KMS-11 (cell line): ENCODE results near the gene GOLGA6L2.

ENCODE experiments used
- H2AFZ ChIP-seq: fragments of 200-600 bp; sonication (generic); 2 replicates; pipeline ENCODE4 v1.6.1; 2016; ENCODE audit warnings: antibody characterized with exemption, mixed run types, low read depth
- H3K27ac ChIP-seq: fragments of 200-600 bp; sonication (generic); 2 replicates; pipeline ENCODE4 v1.6.1; 2016; ENCODE audit warnings: mild to moderate bottlenecking, mixed run types
- H3K27me3 ChIP-seq: fragments of 200-600 bp; sonication (generic); 2 replicates; pipeline ENCODE4 v1.6.1; 2017; ENCODE audit warnings: mild to moderate bottlenecking, low read depth, mixed run types, moderate library complexity; ENCODE audit not compliant: insufficient read depth
- H3K36me3 ChIP-seq: fragments of 200-600 bp; sonication (generic); 2 replicates; pipeline ENCODE4 v1.6.1; 2017; ENCODE audit warnings: mild to moderate bottlenecking, mixed run types; ENCODE audit not compliant: insufficient read depth
- H3K4me1 ChIP-seq: fragments of 200-600 bp; sonication (generic); 2 replicates; pipeline ENCODE4 v1.6.1; 2016; ENCODE audit warnings: mild to moderate bottlenecking, low read depth, mixed run types; ENCODE audit not compliant: poor library complexity, severe bottlenecking
- H3K4me2 ChIP-seq: fragments of 200-600 bp; sonication (generic); 2 replicates; pipeline ENCODE4 v1.7.0; 2016; ENCODE audit warnings: mild to moderate bottlenecking, mixed run types
- H3K4me3 ChIP-seq: fragments of 200-600 bp; sonication (generic); IDR thresholded peaks from 2 replicates; pipeline ENCODE4 v1.6.1; 2017; ENCODE audit warnings: low read depth, low read length, mixed read lengths; ENCODE audit not compliant: insufficient read depth
- H3K79me2 ChIP-seq: fragments of 200-600 bp; sonication (generic); 2 replicates; pipeline ENCODE4 v1.6.1; 2016; ENCODE audit warnings: low read depth, mixed run types; ENCODE audit not compliant: insufficient read depth
- H3K9ac ChIP-seq: fragments of 200-600 bp; sonication (generic); 2 replicates; pipeline ENCODE4 v1.6.1; 2016; ENCODE audit warnings: mild to moderate bottlenecking, mixed run types
- H4K20me1 ChIP-seq: fragments of 200-600 bp; sonication (generic); 2 replicates; pipeline ENCODE4 v1.6.1; 2016; ENCODE audit warnings: mild to moderate bottlenecking, mixed run types; ENCODE audit not compliant: insufficient read depth
- CTCF ChIP-seq: fragments of 200-600 bp; sonication (generic); conservative IDR thresholded peaks from 2 replicates; pipeline ENCODE4 v1.6.1; 2017; ENCODE audit warnings: low read depth, mild to moderate bottlenecking, antibody characterized with exemption, low read length, moderate library complexity, mixed read lengths

Gene GOLGA6L2

DNA sequence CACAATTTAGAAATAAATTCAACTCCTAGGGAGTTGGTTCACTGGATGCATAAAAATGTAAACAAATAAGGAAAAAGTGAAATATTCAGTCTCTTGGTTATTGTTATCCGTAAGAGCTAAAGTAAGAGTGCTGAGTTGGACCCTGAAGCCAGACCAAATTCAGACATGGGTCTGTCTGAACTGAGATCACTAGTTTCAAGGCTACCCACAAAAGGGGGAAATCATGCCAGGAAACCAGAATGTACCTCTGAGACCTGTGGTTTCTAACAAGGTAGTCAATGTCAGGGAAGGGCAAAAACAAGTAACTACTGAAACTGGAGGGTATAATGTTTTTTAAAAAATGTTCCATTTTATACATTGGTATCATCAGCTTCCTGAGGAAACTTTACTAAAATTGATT is 35.2 kb upstream of the GOLGA6L2 start:
- no peak for TF ChIP-seq CTCF
- peak overlapping the region; percentile 15; the same call in 1 of the 2 replicates for H3K27ac ChIP-seq

DNA sequence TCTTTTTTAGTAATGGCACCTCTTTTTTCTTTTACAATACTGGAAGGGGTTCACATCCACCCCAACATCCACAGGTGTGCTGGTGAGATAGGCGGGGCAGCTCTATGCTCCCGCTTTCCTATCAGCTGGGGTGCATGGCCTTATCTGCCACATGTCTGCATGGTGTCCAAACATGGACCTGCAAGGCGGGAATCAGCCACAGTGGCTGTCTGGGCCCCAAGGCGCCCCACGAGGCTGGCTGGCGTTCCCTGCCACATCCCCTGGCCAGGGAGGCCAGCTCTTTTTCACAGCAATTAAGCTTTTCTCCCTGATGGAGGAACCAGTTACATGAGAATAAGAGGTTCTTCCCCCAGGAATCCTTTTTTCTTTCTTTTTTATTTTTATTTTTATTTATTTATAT is 30.9 kb upstream of the GOLGA6L2 start:
- Histone ChIP-seq H3K4me1 (peaks cover 57% of the 10 kb centered on the region), H3K9ac (no peak overlapping the region), H3K79me2 (no peaks in the 10 kb centered on the region), H3K27ac (no peak overlapping the region), H3K36me3 (no peaks in the 10 kb centered on the region), H3K4me3 (no peak overlapping the region), H3K27me3 (no peaks in the 10 kb centered on the region), H3K4me2 (no peak overlapping the region), H4K20me1 (no peaks in the 10 kb centered on the region), H2AFZ (no peak overlapping the region)
- TF ChIP-seq CTCF: no peak

More for the DNA sequence above, 35.2 kb upstream of the GOLGA6L2 start:
- Histone ChIP-seq H4K20me1 (no peaks in the 10 kb centered on the region), H3K27me3 (no peaks in the 10 kb centered on the region), H3K4me3 (no peak overlapping the region), H3K36me3 (no peaks in the 10 kb centered on the region), H3K4me1 (peaks cover 37% of the 10 kb centered on the region), H2AFZ (no peak overlapping the region), H3K79me2 (no peaks in the 10 kb centered on the region), H3K9ac (no peak overlapping the region), H3K4me2 (peak overlapping the region; percentile 61)

DNA sequence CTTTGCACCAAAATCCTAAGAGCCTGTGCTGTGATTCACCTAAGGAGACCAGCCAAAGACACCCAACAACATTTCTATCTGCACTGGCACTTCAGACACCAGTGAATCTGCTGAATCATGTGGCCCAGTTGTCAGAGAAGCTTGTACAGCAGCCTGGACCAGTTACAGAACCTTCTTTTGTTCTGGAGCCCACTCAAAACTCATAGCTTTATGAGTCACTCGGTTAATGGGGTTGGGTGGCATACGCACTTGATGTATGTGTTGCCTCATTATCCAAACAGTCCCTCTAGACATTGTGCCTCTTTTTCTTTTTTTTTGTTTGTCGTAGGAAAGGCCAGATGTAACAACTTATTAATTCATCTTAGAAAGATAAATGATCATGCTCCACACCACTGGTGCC is 25.6 kb upstream of the GOLGA6L2 start:
- H3K79me2 ChIP-seq: no peaks in the 10 kb centered on the region
- peaks cover 44% of the 10 kb centered on the region for H3K4me1 ChIP-seq
- H3K4me3 ChIP-seq: no peak overlapping the region
- no peaks in the 10 kb centered on the region for H3K36me3 ChIP-seq
- TF ChIP-seq CTCF: no peak
- peak overlapping the region; percentile 5; the same call in 1 of the 2 replicates for H3K4me2 ChIP-seq
- no peak overlapping the region for H3K9ac ChIP-seq
- no peaks in the 10 kb centered on the region for H3K27me3 ChIP-seq
- H4K20me1 ChIP-seq: no peaks in the 10 kb centered on the region
- no peak overlapping the region for H2AFZ ChIP-seq
- no peak overlapping the region; the same call in 1 of the 2 replicates for H3K27ac ChIP-seq

- Histone ChIP-seq H3K4me3 (no peak overlapping the region), H3K4me2 (no peak overlapping the region), H3K27me3 (no peaks in the 10 kb centered on the region), H3K4me1 (peaks cover 44% of the 10 kb centered on the region), H3K9ac (no peak overlapping the region), H2AFZ (no peak overlapping the region), H3K27ac (no peak overlapping the region), H4K20me1 (no peaks in the 10 kb centered on the region), H3K36me3 (no peaks in the 10 kb centered on the region), H3K79me2 (no peaks in the 10 kb centered on the region)
- no peak for TF ChIP-seq CTCF
Observed at GRCh38 chr15:23472033-23472432, 25.0 kb upstream of the GOLGA6L2 start.
